GM18499 (cell line): ENCODE measurements around the gene GALNT2.

Experiments used
- ATAC-seq: cut with Tn5 transposase; IDR thresholded peaks from one replicate; pipeline ENCODE4 v1.9.1; 2021; ENCODE audit warnings: moderate number of reproducible peaks; ENCODE audit not compliant: insufficient read depth, unreplicated experiment

GALNT2 gene

GRCh38 chr1:230301822-230302221 lies 234.8 kb downstream of the GALNT2 start:
- no peak for ATAC-seq

DNA sequence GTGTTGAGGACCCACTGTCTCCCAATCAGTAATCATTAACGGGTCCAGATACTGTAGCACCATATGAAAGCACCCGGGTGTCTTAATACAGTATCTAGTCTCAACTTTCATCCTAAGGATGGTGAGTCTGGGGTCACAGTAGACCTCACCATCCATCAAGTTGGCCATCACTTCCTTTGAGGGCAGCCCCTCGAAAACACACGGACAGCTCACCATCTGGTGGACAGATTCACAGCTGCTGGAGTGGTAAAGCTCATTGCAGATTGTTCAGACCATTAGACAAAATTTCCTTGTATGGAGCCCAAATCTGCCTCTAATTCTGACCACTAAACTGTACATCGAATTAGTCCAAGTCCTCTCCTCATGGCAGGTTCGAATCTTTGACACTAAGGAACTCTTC lies 236.0 kb downstream of the GALNT2 start:
- ATAC-seq = no peak

- ATAC-seq = no peak
Observed at GRCh38 chr1:230303822-230304221, 236.8 kb downstream of the GALNT2 start.

- no peak for ATAC-seq
Observed at GRCh38 chr1:230306169-230306568, 239.1 kb downstream of the GALNT2 start.

GRCh38 chr1:230307213-230307612 lies 240.2 kb downstream of the GALNT2 start:
- ATAC-seq = no peak

GRCh38 chr1:230308039-230308438 lies 241.0 kb downstream of the GALNT2 start:
- no peak for ATAC-seq

GRCh38 chr1:230308821-230309220 lies 241.8 kb downstream of the GALNT2 start:
- ATAC-seq = no peak

GRCh38 chr1:230309646-230310177 lies 242.7 kb downstream of the GALNT2 start:
- ATAC-seq = no peak

DNA sequence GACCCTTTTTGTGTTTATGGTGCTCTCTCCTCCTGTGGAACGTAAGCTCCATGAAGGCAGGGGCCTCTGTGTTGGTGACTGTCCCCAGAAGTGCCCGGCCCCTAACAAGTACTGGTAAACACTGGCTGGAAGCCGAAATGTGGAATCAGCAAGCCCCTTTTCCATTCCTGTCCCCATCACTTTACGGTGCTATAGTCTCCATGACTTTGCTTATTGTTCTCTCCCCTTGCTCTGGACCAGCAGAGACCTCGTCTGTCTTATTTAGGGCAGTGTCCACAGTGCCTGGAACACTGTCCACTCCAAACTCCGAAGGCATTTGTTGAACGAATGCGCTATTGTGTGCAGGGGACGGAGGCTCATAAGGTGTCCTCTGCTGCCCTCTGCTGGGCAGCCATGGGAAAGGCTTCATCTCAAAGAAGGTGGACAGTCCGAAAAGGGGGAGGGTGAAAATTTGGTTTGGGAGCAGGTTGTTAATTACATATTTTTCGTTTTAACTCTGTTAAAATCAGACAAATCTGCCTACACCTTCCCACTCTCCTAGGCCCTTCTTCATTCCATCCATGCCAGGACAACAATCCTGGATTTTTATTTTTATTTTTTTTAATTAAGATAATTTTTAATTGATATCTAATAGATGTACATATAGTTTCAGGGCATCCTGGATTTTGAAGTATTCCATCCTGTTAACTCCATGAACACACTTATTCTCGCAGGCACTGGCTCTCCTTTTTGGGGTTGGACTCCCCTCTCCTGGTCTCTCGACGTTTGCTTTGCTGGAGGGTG lies 243.5 kb downstream of the GALNT2 start:
- no peak for ATAC-seq

DNA sequence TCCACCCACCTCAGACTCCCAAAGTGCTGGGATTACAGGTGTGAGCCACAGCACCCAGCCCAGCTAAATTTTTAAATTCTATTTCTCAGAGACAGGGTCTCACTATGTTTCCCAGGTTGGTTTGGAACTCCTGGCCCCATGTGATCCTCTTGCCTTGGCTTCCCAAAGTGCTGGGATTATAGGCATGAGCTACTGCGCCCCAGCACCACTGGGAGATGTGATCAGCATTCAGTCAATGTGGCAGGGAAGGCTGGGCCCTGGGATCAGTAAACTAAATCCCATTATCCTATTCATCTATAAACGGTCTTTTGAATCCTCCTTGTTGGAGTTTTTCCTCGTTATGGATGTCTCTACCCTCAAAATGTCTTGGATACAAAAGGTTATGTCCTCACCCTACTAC lies 245.6 kb downstream of the GALNT2 start:
- ATAC-seq = no peak

- ATAC-seq = no peak
Observed at GRCh38 chr1:230313453-230314141, 246.6 kb downstream of the GALNT2 start.

DNA sequence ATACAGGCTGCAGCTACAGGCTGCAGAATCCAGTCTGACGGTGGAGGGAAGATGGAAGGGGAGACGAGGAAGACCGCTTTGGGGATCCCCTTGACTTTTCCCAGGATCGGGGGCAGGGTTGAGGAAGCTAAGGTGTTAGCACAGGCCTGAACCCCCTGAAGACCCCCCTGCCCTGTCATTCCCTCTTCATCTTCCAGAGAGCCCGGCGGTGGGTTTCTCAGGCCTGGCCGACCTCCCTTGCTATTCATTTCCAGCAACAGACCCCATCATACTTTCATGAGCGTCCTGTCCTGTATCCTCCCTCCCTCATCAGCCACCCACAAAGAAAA lies 247.1 kb downstream of the GALNT2 start:
- ATAC-seq = no peak

GRCh38 chr1:230315099-230315498 lies 248.1 kb downstream of the GALNT2 start:
- no peak for ATAC-seq

DNA sequence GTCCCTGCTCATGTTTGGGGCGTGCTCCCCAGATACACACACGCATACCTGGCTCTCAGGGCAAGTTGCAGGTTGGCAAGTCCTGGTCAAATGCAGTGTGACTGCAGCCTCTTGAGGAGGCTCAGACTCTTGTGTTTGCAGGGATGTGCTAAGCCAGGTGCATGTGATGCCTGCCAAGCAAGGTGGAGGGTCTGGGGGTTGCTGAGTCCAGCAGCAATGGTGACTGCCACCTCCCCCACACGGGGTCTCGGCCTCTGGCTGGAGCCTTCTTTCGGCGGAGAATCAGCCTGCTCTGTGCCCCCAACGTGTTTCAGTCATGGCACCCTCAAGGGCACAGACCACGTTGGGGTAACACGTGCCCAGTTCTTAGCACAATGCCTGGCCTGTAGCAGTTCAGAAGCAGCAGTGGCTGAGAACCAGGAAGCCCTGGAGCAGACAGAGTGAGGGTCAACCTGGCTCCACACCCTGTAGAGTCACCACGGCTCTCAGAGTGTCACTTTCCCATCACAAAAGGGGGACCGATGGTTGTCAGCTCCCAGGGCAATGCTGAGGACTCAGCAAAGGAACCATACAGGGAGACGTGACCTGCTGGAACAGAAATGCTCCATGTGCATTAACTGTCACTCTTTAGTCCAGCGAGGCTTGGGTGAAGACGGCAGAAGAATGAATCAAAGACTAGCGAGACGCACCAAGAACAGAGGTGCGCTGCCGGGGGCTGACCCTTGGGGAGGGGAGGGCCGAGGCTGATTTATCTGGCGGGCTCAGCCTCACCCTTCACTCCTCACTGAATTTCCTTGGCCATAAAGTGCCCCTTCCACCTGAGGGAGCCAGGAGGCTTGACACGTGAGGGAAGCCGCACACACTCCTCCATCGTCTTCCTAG lies 250.1 kb downstream of the GALNT2 start:
- no peak for ATAC-seq

DNA sequence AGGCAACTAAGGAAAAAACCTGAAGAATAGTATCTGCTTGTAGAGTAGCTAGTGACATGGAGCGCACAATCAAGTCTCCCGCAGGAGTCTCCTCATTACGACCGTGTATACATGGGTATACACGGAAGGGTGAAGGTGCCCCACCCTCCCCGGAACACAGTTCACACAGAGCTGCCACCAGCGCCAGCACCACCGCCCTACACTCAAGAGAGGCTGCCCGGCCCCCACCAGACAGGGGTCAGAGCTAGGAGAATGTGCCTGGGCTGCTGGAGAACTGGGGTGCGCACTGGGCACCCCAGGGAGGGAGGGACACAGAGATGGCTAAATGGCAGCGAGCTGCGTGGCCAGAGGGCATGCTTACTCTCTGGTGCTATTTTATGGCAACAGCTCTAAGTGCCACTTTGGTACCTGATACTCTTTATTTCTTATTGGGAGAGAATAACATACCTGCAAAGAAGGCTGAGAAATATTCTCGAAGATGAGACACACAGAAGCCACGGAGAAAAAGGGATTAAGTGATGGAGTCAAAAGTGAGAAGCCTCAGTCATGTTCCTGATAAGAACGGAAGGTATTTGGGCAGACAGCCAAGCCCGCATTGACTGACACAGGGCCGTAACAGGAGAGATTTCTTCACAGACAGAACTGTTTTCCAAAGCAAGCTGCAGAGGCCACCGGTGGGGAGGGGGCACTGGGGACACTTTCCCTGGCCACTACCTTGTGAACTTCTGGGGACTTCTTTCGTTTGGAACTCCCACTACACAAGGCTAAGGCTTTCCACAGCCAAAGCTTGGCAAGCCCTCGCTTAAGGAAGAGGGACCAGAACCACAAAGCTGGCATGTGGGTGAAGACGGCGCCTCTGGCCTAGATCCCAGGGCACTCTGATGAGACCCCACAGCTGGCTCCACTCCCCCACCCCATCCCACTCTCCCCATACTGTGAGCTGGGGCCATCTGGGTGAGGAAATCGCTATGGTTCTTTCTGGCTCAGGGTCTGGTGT lies 251.1 kb downstream of the GALNT2 start:
- no peak for ATAC-seq

GRCh38 chr1:230319014-230319747 lies 252.1 kb downstream of the GALNT2 start:
- ATAC-seq = no peak

DNA sequence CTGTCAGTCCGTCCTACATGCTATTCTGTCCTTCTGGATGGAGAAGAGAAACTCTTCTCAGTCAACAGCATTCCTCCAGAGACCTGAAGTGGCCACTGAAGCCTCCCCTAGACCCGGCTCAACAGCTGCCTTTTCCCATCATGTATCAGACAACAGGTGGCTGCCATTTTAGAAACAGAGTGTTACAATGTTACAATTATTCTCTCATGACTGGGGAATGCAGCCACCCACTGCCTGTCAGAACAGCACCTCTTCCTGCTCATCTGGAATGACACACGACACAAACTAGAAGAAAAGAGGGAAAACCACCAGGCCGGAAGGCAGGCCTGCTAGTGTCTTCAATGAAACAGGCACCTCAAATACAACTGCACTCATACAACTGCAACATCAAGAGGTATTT lies 253.8 kb downstream of the GALNT2 start:
- ATAC-seq = no peak

DNA sequence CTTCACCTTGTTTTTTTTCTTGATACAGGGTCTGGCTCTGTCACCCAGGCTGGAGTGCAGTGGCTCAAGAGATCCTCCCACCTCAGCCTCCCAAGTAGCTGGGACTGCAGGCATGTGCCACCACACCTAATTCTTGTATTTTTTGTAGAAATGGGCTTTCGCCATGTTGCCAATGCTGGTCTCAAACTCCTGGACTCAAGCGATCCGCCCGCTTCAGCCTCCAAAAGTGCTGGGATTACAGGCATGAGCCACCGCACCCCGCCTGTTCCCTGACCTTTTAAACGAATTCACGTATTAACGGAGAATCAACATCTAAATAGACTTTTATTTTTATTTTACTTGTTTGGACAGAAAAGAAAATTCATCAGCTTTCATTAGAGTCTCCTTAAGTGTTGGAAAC lies 254.3 kb downstream of the GALNT2 start:
- no peak for ATAC-seq
